Activated B cell treated with CpG ODN at 0.5 μM for 24 hours (primary cell): ENCODE measurements around the gene RAVER1. TPM values are rescaled to one million over a fixed set of nuclear protein-coding genes. Genes with fewer than 3 reads are reported as not detected.

Source experiments
- ATAC-seq: fragments of 200-7000 bp; cut with Tn5 transposase; one replicate; pipeline ENCODE4 v1.10.0; 2021; ENCODE audit warnings: low read depth, mild to moderate bottlenecking, moderate library complexity
- CTCF ChIA-PET: fragments of 350-600 bp; sonication (Branson Sonifier 250); formaldehyde crosslinking; loops from one replicate; lab custom pipeline; 2021; ENCODE audit warnings: antibody characterized with exemption; lab: Charles Lee
- POLR2A ChIA-PET: fragments of 350-600 bp; sonication (Branson Sonifier 250); formaldehyde crosslinking; loops from one replicate; lab custom pipeline; 2021; ENCODE audit warnings: antibody characterized with exemption; lab: Charles Lee
- DNase-seq: peaks from one replicate; pipeline ENCODE4 v3.0.0; 2022
- H3K27ac Mint-ChIP-seq: one replicate; pipeline ENCODE4 v1.8.0; 2020; ENCODE audit warnings: mixed read lengths
- H3K27me3 Mint-ChIP-seq: one replicate; pipeline ENCODE4 v1.8.0; 2021; ENCODE audit warnings: mixed read lengths
- H3K36me3 Mint-ChIP-seq: one replicate; pipeline ENCODE4 v1.8.0; 2021; ENCODE audit warnings: low read depth, mixed read lengths
- H3K4me1 Mint-ChIP-seq: one replicate; pipeline ENCODE4 v1.8.0; 2021; ENCODE audit warnings: mixed read lengths
- H3K4me3 Mint-ChIP-seq: one replicate; pipeline ENCODE4 v1.8.0; 2020; ENCODE audit warnings: mild to moderate bottlenecking, mixed read lengths
- H3K9me3 Mint-ChIP-seq: one replicate; pipeline ENCODE4 v1.8.0; 2020; ENCODE audit warnings: mixed read lengths
- CTCF ChIP-seq: fragments of 200-600 bp; IDR thresholded peaks from one replicate; pipeline ENCODE4 v1.8.0; 2022; ENCODE audit warnings: antibody characterized with exemption, mild to moderate bottlenecking
- intact Hi-C: fragments of 100-400 bp; cut with micrococcal nuclease; formaldehyde crosslinking; loops from one replicate; pipeline ENCODE4 v1.15.1; 2024
- total RNA-seq: library from RNA; stranded (reverse); gene quantifications from 2 replicates; pipeline ENCODE4 v1.2.3, GENCODE V29; 2022

Gene RAVER1
- total RNA-seq, 1 donor from 2014 or later, result 80.8 TPM

- no peak overlapping the region for H3K4me3 Mint-ChIP-seq
- no peaks in the 10 kb centered on the region for H3K27me3 Mint-ChIP-seq
- ATAC-seq (no peak), DNase-seq (no peak)
- intact Hi-C loops, result no loop called here
- ChIA-PET CTCF (no interaction called here), POLR2A (no interaction called here)
- H3K36me3 Mint-ChIP-seq, result peaks cover 86% of the 10 kb centered on the region
- H3K27ac Mint-ChIP-seq, result no peak overlapping the region
- no peaks in the 10 kb centered on the region for H3K9me3 Mint-ChIP-seq
- TF ChIP-seq CTCF, result no peak
- no peaks in the 10 kb centered on the region for H3K4me1 Mint-ChIP-seq
Observed at GRCh38 chr19:10364644-10365043, 31.3 kb upstream of the RAVER1 start.

- no peaks in the 10 kb centered on the region for H3K27me3 Mint-ChIP-seq
- no peak for TF ChIP-seq CTCF
- H3K36me3 Mint-ChIP-seq, result peaks cover 86% of the 10 kb centered on the region
- DNase-seq (no peak), ATAC-seq (no peak)
- ChIA-PET CTCF (no interaction called here), POLR2A (no interaction called here)
- H3K9me3 Mint-ChIP-seq, result no peaks in the 10 kb centered on the region
- H3K4me3 Mint-ChIP-seq, result no peak overlapping the region
- no peak overlapping the region for H3K27ac Mint-ChIP-seq
- intact Hi-C loops, result no loop called here
- H3K4me1 Mint-ChIP-seq, result no peaks in the 10 kb centered on the region
Observed at GRCh38 chr19:10363789-10364281, 30.5 kb upstream of the RAVER1 start.

- CTCF ChIA-PET, result no interaction called here
- POLR2A ChIA-PET, result interaction anchor here (0.7 kb wide), 1 partner anchor 73 kb away, joined by 6 read pairs; the partner anchor contains the start of gene ICAM5
- no peaks in the 10 kb centered on the region for H3K27me3 Mint-ChIP-seq
- no peak for TF ChIP-seq CTCF
- H3K4me1 Mint-ChIP-seq, result no peaks in the 10 kb centered on the region
- intact Hi-C loops, result no loop called here
- no peak overlapping the region for H3K27ac Mint-ChIP-seq
- H3K4me3 Mint-ChIP-seq, result no peak overlapping the region
- H3K36me3 Mint-ChIP-seq, result peaks cover 84% of the 10 kb centered on the region
- ATAC-seq (no peak), DNase-seq (no peak)
- no peaks in the 10 kb centered on the region for H3K9me3 Mint-ChIP-seq
Observed at GRCh38 chr19:10362259-10362658, 28.9 kb upstream of the RAVER1 start.

GRCh38 chr19:10361569-10362011 lies 28.3 kb upstream of the RAVER1 start:
- intact Hi-C loops, result no loop called here
- Mint-ChIP-seq H3K27me3 (no peaks in the 10 kb centered on the region), H3K4me3 (no peak overlapping the region), H3K4me1 (no peaks in the 10 kb centered on the region), H3K36me3 (peaks cover 78% of the 10 kb centered on the region), H3K9me3 (no peaks in the 10 kb centered on the region), H3K27ac (no peak overlapping the region)
- ChIA-PET POLR2A (no interaction called here), CTCF (no interaction called here)
- DNase-seq (no peak), ATAC-seq (no peak)
- TF ChIP-seq CTCF, result no peak

GRCh38 chr19:10356431-10356830 lies 23.1 kb upstream of the RAVER1 start:
- Mint-ChIP-seq H3K4me3 (no peak overlapping the region), H3K27ac (no peak overlapping the region), H3K4me1 (no peaks in the 10 kb centered on the region), H3K9me3 (no peaks in the 10 kb centered on the region), H3K36me3 (peaks cover 74% of the 10 kb centered on the region), H3K27me3 (no peaks in the 10 kb centered on the region)
- DNase-seq (no peak), ATAC-seq (no peak)
- ChIA-PET CTCF (no interaction called here), POLR2A (no interaction called here)
- intact Hi-C loops, result no loop called here
- no peak for TF ChIP-seq CTCF
